Testis (tissue), 2 donors: Measurements from ENCODE around the gene NPAS3.

Experiments used
- CTCF ChIP-seq, 3 experiments: fragments of 450-650 bp in 2 of 3; fragments of 200-600 bp in 1 of 3; sonication (generic) in 1 of 3; IDR thresholded peaks; one replicate each; pipeline ENCODE4 v1.5.1; 2016 to 2019; ENCODE audit warnings: antibody characterized with exemption in 3 of 3, mild to moderate bottlenecking in 2 of 3, moderate library complexity in 1 of 3
- POLR2A ChIP-seq: fragments of 450-650 bp; IDR thresholded peaks from one replicate; pipeline ENCODE4 v1.6.1; 2017; ENCODE audit warnings: antibody characterized with exemption, mild to moderate bottlenecking, moderate library complexity

- TF ChIP-seq CTCF (IDR thresholded peaks at IDR 0.05) (no peak), POLR2A (no peak)
Observed at GRCh38 chr14:33773205-33774030, 834.7 kb downstream of the NPAS3 start.
